Activated naive CD4-positive, alpha-beta T cell (primary cell): ENCODE measurements around the gene IL1RAP.
"Not testable (repeated sequence)": the region's sequence is repeated elsewhere in the genome, so short reads cannot be mapped to it uniquely, and the experiment has no call there.

Experiments used
- DNase-seq, 4 experiments: peaks; one replicate each; lab custom pipeline; 2025; lab: John Stamatoyannopoulos, UW

IL1RAP gene

GRCh38 chr3:190666821-190667220, 152.9 kb downstream of the IL1RAP start:
- DNase-seq = no peak

DNA sequence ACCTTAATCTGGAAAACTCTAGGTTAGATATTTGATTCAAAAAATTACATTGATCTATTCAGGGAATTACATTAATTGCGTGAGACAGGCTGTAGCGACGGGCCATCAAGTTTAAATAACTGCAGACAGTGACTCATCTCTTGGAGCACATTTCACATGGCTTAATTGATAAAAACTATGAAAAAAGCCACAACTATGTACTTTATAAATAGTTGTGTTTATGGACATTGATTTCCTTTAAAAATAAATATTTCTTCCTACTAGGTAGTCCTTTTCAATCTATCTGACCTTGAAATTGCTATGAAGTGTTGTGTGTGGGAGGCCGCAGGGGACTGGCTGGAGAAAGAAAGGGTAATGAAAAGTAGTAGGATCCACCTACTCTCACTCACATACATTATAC, 157.8 kb downstream of the IL1RAP start:
- no peak for DNase-seq

DNA sequence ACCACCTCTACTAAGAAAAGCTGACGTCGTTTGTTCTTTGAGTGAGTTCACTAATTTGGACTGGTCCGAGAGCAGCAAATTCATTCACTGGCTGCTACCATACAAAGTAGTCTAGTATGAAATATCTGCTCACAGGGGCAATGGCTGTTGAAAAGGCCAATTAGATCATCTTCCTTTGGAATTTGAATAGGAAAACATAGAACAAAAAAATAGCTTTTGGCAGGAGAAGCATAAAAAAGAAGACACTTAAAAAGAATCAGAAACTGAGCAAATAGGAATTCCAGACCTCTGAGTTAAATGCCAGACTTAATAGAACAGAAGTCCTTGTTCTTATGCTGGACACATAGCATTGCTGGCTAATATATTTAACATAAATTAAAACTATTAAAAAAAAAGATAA, 159.3 kb downstream of the IL1RAP start:
- DNase-seq = no peak

GRCh38 chr3:190676481-190676880, 162.6 kb downstream of the IL1RAP start:
- DNase-seq = no peak

DNA sequence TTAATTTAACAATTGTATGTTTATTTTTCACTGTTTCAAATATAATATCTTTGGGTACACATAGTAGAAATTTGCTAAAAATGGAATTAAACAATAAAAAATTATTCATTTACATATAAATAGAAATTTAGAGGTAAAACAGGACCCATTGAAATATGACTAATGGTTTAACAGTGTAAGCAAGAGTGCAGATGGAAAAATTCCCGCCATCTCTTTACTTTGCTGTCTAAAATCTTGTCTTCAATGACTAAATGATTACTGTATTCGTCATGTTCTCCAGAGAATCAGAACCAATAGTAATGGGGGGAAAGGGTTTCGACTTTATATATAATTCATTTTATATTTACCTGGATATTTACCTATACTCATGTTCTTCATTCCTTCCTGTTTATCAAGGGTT, 163.1 kb downstream of the IL1RAP start:
- DNase-seq = no peak

DNA sequence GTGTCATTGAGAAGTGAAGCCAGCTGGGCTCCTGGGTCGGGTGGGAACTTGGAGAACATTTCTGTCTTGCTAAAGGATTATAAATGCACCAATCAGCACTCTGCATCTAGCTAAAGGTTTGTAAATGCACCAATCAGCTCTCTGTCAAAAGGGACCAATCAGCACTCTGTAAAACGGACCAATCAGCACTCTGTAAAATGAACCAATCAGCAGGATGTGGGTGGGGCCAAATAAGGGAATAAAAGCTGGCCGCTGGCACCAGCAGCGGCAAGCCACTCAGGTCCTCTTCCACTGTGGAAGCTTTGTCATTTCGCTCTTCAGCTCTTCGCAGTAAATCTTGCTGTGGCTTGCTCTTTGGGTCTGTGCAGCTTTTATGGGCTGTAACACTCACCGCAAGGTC, 164.0 kb downstream of the IL1RAP start:
- DNase-seq = not testable (repeated sequence)

- DNase-seq = no peak
Observed at GRCh38 chr3:190680691-190681090, 166.8 kb downstream of the IL1RAP start.

- DNase-seq = no peak
Observed at GRCh38 chr3:190684776-190685175, 170.9 kb downstream of the IL1RAP start.

DNA sequence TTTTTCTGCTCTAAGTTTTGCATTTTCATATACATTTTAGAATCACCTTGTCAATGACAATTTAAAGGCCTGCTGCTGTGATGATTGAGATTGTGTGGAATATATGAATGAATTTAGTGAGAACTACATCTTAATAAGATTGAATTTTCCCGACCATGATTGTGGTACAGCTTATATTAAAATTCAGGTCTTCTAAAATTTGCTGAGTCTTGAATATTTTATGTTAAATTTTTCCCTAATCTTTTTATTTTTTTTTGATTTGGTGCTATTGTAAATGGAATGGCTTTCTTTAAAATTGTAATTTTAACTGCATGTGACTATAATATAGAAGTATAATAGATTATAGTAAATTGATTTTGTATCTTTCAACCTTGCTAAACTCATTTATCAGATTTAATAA, 172.1 kb downstream of the IL1RAP start:
- no peak for DNase-seq

DNA sequence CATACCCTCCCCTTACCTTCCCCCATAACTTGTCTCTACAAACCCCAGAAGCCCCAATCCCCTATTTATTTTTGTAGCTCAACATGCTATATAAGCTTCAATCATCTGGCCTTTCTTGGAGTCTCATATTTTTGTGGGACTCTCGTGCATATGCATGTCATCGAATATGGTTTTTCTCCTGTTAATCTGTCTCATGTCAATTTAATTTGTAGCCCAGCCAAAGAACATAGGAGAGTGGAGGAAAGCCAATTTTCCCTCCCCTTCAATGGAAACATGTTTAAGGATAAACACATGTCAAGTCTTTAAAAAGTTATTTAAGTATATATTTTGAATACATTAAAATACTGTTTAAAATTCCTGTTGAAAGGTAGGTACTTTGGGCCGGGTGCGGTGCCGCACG, 176.4 kb downstream of the IL1RAP start:
- DNase-seq = no peak

GRCh38 chr3:190692256-190692655, 178.4 kb downstream of the IL1RAP start:
- no peak for DNase-seq

- no peak for DNase-seq
Observed at GRCh38 chr3:190694335-190695001, 180.6 kb downstream of the IL1RAP start.

- DNase-seq = no peak
Observed at GRCh38 chr3:190695225-190695624, 181.3 kb downstream of the IL1RAP start.

GRCh38 chr3:190695994-190696393, 182.1 kb downstream of the IL1RAP start:
- DNase-seq = no peak

DNA sequence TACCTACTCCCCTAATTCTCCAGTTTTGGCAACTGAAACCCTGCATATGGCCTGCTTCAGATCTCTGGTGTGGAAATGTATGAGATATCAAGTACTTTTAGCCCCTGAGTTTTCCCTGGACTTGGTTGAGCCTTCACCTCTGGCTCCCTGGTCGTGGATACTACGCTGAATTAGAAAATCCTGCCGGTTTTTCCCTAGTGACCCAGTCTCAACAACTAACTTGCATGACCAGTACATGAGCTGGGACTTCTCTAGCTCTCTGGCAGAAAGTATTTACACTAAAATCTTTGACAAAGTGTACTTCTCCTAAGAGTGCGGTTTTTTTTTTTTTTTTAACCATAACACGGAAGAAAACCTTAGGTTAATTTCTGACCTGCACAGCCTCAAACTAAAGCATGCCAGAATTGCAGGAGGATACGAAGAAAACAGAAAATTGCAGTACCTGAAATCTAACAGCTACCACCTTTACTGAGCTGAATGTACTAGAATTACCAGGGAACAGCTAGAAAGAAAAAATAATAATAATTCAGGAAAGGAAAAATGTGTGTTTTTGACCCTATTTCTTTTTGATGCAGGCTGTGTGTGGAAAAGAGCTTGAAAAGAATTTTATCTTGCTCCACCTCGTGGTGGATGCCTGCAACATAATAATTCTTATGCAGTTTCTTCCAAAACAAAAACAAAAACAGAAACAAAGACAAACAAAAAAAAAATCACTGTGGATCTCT, 183.1 kb downstream of the IL1RAP start:
- DNase-seq = no peak

DNA sequence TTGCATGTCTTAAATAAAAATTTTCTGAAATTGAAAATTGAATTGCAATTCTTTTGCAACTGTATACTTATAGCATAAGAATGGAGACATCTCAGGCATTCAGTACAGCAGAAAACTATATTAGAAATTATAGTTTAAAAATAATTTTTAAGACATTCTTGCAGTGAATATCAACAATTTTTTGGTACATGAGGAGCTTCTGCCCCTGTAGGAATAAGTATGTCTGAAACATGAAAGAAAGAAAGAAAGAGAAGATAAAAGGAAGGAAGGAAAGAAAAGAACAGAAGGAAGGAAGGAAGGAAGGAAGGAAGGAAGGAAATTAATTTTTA, 183.6 kb downstream of the IL1RAP start:
- DNase-seq = no peak

DNA sequence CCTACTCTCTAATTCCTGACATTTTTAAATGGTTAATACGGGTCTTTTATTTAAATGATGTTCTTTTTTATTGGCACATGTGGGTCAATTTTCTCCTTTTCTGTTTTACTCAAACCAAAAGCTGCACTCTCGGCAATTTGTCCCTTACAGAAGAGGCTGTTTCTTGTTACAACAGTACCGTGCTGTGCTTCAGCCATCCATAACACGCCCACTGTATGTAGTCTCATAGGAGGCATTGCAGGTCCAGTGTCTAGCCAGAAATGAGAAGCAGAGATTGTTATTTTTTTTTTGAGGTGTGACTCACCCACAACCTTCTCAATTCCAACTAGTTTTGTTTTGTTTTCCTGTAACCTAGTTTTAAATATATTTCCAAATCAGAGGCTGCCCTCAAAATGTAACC, 184.0 kb downstream of the IL1RAP start:
- no peak for DNase-seq

DNA sequence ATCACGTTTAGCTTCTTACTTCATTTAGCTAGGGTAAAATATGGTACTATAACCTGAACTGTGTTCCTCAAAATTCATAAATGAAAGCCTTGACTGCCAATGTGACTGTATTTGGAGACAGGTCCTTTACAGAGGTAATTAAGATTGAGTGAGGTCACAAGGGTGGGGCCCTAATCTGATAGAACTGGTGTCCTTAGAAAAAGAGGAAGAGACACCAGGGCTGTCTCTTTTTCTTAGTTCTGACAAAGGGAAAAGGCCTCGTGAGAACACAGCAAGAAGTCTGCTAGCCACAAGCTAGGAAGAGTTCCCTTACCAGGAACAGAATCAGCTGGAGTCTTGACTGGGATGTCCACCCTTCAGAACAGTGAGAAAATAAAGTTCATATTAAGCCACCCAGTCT, 185.9 kb downstream of the IL1RAP start:
- no peak for DNase-seq

DNA sequence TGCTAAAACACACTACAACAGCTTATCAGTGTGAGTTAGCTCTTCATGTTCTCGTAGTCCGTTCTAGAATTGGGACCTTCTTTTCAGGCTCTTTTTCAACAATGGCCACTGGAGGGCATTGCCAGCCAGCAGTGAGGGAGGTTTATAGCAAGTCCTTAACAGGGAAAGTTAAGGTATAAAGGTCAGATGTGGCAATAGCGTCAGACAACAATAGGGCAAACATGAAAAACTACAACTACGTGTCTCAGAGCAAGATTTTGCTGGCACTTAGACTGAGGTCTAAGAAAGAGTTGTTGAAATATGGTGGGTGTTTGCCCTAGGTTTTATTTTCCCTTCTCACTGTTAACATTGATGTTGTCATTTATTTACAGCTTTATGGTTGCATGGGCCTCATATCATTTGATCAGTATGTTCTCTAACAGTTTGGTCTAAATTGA, 187.2 kb downstream of the IL1RAP start:
- no peak for DNase-seq

DNA sequence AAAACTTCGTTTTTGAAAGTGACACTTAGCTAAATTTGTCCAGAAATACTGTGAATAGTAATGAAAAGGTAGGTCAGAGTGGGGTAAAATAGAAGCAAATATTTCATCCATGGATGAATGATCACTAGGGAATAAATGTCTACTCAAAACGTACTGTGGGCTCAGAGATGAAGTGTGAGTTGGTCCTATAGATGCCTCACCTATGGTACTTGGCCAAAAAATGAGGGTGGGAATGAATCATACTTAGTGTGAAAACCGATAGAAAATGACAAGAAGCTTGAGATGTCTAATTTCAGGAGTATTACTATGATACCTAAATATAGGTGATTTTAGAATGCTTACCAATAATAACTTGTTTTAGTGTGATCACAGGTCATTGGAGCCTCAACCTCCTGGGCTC, 192.7 kb downstream of the IL1RAP start:
- DNase-seq = no peak
